UCSD-AML1 (cell line): ENCODE results near the gene INPP4A.
"Not testable (repeated sequence)": the region's sequence is repeated elsewhere in the genome, so short reads cannot be mapped to it uniquely, and the experiment has no call there.

Experiments used
- DNase-seq: peaks from one replicate; lab custom pipeline; 2025; ENCODE audit not compliant: unreplicated experiment; lab: John Stamatoyannopoulos, UW

INPP4A gene

DNA sequence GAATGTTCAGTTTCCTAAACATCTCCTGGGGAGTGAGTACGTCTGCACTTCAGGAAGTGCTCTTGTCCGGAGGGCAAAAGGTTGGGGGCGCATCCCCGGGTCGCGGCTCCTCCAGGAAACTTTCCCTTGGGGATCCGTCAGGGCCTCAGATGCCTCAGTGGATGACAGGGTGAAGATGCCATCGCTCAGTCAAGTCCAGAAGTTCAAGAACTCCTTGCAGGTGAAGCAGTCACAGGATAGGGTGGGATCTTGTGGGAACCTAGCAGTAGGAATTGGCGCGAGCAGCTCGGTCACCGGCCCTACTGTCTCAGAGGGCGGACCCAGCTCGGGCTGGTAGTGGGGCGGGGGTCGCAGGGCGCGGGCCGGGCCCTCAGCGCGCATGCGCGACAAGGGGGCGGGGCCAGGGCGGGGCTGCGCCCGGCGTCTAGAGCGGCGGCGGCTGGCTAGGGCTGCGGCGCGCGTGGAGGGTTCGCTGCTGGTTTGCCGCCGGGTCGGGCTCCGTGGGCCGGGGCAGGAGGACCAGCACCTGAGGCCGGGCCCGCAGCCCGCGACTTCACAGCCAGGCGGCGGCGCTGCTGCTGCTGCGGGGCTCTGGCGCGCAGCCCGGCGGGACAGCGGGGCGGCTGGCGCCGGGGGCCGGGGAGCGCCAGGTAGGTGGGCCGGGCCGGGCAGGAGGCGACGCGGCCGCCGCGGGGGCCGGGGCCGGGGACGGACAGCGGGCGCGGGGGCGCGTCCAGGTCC lies at the start of gene INPP4A:
INPP4A (plus strand) TSS at position 423 of the 741 bp plus-strand sequence. CDS start 75,191 bp downstream, outside the sequence.
- DNase-seq, result peak; percentile 86

DNA sequence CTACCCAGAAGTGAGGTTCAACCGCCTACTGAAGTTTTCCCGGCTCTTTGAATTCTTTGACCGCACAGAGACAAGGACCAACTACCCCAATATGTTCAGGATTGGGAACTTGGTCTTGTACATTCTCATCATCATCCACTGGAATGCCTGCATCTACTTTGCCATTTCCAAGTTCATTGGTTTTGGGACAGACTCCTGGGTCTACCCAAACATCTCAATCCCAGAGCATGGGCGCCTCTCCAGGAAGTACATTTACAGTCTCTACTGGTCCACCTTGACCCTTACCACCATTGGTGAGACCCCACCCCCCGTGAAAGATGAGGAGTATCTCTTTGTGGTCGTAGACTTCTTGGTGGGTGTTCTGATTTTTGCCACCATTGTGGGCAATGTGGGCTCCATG lies 48.7 kb upstream of the INPP4A start:
- DNase-seq, result no peak

DNA sequence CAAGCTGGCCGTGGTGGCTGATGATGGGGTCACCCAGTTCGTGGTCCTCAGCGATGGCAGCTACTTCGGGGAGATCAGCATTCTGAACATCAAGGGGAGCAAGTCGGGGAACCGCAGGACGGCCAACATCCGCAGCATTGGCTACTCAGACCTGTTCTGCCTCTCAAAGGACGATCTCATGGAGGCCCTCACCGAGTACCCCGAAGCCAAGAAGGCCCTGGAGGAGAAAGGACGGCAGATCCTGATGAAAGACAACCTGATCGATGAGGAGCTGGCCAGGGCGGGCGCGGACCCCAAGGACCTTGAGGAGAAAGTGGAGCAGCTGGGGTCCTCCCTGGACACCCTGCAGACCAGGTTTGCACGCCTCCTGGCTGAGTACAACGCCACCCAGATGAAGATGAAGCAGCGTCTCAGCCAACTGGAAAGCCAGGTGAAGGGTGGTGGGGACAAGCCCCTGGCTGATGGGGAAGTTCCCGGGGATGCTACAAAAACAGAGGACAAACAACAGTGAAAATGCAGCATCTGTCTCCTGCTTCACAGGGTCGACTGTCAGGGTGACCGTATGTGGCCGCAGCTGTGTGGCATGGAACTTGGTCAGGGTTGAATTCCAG lies 47.8 kb upstream of the INPP4A start:
- DNase-seq, result no peak

DNA sequence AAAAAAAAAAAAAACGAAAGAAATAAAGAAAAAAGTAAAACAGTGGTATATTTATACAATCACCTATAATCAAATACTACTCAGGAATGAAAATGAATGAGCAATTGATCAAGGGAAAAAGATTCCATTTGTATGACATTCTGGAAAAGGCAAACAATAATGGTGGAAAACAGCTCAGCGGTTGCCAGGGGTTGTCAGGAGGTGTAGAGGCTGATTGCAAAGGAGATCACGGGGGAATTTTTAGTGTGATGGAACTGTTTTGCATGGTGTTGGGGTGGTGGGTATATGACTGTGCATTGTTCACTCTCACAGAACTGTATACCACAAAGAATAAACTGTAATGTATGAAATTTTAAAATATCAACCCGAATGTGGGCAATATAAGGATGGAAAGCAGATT lies 45.5 kb upstream of the INPP4A start:
- no peak for DNase-seq

DNA sequence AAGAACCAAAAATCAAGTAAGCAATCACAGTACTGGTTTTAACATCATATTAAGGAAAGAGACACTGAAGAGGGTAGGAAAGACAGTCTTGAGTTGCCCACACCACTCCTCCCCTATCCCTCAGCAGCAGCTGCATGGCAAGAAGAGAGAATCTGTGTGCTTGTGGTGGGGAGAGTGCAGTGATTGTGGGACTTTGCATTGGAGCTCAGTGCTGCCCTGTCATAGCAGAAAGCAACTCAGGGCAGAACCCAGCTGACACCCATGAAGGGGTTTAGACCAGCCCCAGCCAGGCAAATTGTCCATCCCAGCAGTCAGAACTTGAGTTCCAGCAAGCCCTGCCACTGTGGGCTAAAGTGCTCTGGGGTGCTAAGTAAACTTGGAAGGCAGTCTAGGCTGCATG lies 40.8 kb upstream of the INPP4A start:
- no peak for DNase-seq

DNA sequence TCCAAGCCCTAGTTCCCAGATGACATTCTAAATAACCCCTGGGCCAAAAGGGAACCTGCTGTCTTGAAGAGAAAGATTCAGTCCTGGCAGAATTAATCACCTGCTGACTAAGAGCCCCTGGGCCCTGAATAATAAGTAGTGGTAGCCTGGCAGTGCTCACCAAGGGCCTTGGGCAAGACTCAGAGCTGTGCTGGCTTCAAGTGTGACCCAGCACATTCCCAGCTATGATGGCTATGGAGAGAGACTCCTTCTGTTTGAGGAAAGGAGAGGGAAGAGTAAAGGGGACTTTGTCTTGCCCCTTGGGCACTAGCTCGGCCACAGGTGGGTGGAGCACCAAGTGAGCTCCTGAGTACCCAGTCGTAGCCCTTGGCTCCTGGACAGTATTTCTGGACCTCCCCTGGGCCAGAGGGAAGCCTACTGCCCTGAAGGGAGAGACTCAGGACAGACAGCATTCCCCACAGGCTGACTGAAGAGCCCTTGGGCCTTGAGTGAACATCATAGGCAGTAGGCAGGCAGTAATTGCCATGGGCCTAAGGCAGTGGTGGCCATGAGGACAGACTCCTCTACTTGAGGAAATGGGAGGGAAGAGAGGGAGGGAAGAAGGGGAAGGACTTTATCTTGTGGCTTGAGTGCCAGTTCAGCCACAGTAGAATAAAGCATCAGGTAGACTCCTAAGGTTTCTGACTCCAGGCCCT lies 40.0 kb upstream of the INPP4A start:
- DNase-seq, result no peak

DNA sequence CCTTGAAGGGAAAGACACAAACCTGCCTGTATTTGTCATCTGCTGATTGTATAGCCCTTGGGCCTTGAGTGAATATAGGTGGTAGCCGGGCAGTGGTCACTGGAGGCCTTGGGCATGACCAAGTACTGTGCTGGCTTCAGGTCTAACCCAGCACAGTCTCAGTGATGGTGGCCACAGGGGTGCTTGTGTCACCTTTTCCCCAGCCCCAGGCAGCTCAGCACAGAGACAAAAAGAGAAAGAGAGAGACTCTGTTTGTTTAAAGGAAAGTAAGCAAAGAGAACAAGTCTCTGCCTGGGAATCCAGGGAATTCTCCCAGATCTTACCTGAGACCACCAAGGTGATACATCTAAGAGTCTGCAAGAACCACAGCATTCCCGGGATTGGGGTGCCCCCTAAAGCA lies 39.4 kb upstream of the INPP4A start:
- DNase-seq, result no peak

DNA sequence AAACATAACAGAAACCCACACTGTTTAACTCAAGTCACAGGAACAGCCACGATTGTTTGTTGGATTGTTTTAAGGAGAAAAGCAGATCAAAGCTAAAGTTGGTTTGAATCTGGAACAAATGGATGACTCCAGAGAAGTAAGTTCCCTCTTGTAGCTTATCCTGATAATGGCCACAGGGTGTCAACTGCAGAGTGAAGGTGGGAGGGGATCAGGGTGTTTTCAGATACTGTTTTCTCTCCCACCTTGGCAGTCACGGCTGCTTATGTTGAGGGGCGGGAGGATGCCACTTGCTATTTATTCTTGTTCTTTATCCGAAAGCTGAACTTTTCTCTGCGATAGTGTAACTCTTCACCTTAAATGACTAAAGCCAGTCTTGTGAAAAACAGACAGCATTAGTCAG lies 36.5 kb upstream of the INPP4A start:
- DNase-seq, result no peak

DNA sequence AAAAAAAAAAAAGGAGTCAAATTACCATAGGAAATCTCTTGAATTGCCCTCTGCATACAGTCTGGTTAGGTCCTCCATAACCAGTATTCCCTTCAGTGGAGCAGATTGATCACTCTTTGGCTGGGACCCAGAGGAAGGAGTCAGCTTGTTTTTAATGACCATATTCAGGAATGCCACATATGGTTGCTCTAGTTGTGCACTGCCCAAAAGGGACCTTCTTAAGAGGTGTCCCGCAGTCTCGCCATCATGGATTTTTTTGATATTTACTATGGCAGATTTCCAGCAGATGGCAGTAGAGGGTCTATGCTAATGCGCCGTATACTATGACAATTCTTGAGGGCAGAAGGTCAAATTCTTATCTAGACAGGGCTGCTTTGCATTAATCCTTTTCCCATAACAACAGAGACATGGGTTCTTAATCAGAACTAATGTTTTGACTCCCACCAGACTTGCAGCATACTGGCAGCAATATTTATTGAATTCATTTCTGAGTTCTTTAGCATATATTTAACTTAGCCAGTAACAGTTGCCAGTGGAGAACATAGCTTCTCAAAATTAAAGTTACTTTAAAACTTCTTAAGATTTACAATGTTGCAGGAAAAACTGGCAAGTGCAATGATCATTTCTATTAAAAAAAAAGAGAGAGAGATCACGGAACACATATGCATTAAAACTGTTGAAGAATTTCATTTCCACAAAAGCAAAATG lies 31.8 kb upstream of the INPP4A start:
- peak; percentile 20 for DNase-seq

DNA sequence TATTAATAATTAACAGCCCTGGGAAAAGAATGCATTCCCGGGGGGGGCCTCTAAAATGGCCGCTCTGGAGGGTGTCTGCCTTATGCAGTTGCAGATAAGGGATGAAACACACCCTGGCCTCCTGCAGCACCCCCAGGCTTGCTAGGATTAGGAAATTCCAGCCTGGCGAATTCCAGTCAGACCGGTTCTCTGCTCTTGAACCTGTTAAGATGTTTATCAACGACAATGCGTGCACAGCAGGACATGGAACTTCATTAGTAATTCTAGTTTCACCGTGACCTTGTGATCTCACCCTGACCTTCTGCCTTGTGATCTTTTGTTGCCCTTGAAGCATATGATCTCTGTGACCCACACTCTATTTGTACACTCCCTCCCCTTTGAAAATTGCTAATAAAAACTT lies 30.4 kb upstream of the INPP4A start:
- DNase-seq, result not testable (repeated sequence)

DNA sequence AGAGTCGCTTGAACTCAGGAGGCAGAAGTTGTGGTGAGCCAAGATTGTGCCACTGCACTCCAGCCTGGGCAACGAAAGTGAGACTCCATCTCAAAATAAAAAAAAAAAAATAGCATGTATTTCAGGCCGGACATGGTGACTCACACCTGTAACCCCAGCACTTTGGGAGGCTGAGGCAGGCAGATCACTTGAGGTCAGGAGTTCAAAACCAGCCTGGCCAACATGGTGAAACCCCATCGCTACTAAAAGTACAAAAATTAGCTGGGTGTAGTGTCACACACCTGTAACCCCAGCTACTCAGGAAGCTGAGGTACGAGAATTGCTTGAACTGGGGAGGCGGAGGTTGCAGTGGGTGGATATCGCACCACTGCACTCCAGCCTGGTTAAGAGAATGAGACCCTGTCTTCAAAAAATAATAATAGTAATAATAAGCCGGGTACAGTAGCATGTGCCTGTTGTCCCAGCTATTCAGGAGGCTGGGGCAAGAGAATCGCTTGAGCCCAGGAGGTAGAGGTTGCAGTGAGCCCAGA lies 28.9 kb upstream of the INPP4A start:
- DNase-seq, result not testable (repeated sequence)

DNA sequence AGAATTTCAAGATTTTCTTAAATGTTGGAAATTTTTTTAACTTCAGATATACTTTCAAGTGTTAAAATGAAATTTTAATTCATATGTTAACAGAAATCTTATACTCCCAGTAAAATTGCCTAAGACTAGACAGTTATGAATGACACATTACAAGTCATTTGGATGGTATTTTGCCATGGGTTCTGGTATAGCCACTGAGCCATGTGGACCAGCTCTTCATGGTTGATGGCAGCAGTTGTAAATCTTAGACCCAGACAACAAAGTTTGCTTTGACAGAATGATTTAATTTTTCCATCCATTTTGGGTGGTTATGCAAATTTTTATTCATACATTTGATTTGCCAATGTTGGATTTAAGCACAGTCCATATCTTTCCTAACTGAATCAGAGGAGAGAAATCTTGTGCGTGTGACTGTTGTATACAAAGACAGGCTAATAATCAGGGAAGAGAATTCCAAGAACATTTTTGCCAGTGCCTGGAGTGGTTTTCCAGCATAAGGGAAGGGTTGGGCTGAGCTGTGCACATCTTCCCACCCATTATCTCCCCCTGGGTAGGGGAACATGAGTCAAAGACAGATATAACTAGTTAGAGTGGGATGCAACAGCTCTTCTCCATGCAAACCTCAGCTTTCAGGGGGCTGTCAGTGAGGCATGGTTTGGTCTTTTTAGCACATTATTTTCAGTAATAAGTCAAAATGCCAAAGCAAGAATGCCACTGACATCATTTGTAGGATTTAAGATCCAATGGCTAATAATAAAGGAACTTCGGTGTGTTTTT lies 28.1 kb upstream of the INPP4A start:
- DNase-seq, result no peak

DNA sequence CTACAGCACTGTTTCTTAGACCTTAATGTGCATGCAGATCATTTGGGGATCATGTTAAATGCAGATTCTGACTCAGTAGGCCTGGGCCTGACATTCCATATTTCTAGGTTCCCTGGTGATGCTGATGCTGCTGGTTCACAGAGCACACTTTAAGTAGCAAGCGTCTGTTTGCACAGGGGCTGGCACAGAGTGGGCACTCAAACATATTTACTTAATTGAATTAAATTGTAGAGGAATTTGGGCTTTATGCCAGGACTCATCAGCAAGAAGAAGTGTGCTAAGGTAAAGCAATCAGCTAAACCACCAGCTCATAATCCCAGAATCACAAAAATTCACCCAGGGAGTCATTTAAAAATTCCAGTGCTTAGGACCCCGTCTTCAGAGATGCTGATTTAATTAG lies 25.1 kb upstream of the INPP4A start:
- DNase-seq, result no peak

DNA sequence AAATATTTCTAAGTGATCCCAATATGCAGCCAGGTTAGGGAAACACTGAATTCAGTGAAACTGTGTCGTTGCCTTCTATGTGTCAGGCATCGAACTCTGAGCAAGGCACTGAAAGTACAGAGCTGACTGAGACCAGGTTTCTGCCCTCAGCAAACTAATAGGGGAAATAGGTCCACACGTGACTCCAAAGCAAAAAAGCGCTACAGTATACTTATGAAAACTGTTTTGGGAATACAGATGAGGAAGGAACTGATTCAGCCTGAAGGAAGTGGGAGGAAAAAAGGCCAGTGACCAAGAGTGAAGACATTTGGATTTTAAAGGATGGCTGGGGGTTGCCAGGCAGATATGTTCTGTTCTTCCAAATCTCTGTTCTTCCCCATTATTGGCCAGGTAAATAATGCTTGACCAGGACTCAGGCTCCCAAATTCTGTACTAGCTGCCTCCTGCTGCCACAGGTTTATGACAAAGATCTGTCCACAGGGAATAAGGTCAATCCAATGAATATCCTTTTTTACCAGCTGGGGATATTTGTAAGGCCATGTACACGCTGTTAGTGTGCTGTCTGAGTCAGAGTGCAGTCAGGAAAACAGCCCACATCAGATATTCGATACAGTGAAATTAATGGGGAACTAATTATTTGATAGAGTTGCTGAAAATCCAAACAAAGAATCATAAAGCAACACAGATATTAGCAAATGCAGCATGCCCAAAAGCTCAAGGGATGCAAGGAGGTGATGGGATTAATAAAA lies 24.5 kb upstream of the INPP4A start:
- DNase-seq, result no peak

DNA sequence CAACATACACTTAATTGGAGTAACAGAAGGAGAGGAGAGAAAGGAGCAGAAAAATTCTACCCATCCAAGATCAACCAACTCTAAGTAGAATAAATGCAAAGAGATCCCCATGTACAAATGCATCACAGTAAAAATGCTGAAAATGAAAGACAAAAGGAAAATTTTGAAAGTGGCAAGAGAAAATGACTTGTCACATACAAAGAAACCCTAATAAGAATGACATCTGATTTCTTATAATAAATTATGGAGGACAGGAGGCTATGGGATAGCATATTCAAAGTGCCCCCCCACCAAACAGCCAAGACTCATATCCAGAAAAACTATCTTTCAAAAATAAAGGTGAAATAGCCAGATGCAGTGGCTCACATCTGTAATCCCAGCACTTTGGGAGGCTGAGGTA lies 22.2 kb upstream of the INPP4A start:
- no peak for DNase-seq

DNA sequence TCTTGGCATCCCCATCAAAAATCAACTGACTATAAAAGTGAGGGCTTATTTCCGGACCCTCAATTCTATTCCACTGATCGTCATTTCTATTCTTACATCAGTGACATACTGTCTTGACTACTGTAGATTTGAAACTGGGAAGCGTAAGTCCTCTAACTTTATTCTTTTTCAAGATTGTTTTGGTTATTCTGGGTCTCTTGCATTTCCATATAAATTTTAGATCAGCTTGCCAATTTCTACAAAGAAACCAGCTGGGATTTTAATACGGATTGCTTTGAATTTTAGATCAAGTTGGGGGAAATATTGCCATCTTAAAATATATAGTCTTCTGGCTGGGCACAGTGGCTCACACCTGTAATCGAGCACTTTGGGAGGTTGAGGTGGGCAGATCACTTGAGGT lies 17.9 kb upstream of the INPP4A start:
- DNase-seq, result no peak

DNA sequence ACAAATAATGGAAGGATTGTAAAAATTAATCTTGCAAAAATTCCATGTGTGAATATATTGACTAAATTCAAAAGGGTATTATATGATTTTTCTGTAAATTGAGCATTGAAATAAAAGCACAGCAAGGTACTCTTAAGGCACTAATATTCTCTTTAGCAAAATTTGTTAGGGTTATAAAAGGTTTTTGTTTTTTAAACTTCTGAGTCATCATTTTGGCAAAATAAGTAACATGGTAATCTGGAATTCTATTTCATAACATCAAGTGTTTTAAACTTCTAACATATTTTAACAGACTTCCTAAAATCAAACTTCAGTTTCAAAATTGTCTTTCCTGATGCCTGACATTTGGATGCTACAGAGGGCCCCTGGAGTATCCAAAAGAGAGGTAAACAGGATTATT lies 12.5 kb upstream of the INPP4A start:
- no peak for DNase-seq

DNA sequence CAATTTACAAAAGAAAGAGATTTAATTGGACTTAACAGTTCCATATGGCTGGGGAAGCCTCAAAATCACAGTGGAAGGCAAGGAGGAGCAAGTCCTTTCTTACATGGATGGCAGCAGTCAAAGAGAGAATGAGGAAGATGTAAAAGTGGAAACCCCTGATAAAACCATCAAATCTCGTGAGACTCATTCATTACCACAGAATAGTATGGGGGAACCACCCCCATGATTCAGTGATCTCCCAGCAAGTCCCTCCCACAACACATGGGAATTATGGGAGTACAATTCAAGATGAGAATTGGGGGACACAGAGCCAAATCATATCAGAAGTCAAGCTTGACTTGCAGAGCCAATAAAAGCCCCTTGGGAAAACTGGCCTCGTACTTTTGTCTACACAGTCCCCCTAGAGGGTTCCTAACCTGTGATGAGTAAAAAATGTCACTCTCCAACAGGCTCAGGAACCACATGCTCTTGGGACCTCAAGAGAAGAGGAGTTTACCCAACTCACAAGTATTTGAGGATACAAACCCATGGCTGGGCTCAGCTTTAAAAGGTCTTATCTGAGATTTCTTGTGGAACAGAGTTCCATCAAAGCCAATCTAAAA lies 11.2 kb upstream of the INPP4A start:
- DNase-seq, result no peak

DNA sequence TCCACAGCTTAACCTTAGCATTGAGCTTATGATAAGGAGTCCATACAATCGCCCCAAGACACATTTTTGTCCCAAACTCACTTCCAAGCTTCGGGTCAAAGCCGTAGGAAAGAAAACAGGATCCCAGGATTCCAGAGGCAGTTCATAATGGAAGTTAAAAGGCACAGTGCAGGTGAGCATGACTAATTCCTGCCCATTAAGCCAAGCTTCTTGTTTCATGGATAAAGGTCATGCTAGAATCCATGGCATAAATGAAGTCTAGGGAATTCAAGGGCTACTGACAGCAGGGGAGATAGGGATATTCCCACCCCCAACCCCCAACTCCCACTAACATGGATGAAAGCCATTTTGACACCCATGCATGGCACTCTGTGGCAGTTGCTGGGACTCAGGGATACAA lies 10.2 kb upstream of the INPP4A start:
- DNase-seq, result no peak

DNA sequence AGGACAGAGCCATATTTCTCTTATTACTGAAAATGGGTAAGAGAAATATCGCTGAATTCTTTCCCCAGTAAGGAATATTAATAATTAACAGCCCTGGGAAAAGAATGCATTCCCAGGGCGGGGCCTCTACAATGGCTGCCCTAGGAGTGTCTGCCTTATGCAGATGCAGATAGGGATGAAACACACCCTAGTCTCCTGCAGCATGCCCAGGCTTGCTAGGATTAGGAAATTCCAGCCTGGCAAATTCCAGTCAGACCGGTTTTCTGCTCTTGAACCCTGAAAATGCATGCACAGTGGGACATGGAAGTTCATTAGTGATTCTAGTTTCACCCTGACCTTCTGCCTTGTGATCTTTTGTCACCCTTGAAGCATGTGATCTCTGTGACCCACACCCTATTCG lies 9.0 kb upstream of the INPP4A start:
- not testable (repeated sequence) for DNase-seq
